AG09319 (cell line): Measurements from ENCODE around the gene PARD3.

Experiments used
- DNase-seq: peaks from one replicate; pipeline ENCODE4 v3.0.0-alpha.2; 2010; ENCODE audit warnings: low read depth; ENCODE audit errors: extremely low read depth
- TF ChIP-seq, protein P1 (sequence below): IDR thresholded peaks from 2 replicates; pipeline ENCODE4 v1.5.1; 2011; ENCODE audit warnings: low read depth, mild to moderate bottlenecking, inconsistent platforms, low read length, moderate library complexity

Gene PARD3

DNA sequence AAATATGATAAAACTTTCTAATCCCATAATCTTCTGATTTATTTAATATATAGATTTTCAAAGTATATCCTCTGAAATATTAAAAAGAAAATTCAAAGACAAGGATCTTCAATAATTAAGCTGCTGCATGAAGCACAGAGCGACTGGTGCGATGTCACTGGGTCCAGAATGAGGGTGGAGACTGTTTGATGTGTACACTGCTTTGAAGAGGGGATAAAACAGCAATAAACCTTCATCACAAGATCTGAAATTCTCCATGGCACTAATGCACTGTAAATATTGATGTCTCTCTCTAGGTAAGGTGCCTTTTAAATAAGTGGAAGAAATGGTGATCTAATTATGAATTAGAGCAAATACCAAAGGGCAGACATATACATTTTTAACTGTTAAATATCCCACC is 337.8 kb downstream of the PARD3 start:
- DNase-seq = no peak
- TF ChIP-seq, protein P1, sequence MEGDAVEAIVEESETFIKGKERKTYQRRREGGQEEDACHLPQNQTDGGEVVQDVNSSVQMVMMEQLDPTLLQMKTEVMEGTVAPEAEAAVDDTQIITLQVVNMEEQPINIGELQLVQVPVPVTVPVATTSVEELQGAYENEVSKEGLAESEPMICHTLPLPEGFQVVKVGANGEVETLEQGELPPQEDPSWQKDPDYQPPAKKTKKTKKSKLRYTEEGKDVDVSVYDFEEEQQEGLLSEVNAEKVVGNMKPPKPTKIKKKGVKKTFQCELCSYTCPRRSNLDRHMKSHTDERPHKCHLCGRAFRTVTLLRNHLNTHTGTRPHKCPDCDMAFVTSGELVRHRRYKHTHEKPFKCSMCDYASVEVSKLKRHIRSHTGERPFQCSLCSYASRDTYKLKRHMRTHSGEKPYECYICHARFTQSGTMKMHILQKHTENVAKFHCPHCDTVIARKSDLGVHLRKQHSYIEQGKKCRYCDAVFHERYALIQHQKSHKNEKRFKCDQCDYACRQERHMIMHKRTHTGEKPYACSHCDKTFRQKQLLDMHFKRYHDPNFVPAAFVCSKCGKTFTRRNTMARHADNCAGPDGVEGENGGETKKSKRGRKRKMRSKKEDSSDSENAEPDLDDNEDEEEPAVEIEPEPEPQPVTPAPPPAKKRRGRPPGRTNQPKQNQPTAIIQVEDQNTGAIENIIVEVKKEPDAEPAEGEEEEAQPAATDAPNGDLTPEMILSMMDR = no peak

DNA sequence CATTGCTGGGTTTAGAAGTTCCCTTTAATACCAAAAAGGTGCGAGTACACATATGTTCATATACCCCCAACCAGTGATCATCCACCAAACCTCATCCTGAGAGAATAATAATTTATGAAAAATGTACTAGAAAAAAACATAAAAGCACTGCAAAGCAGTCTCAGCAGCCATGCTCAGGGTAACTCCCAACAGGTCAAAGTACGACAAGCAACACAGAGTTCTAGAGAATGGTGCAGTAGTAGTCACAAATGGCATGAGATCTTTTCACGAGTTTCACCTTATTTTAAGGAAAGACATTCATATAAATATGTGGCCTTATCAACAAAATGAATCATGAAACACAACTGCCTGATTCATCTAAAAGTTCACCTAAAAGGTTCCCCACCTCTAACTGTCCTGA is 338.5 kb downstream of the PARD3 start:
- no peak for DNase-seq
- TF ChIP-seq, protein P1 = no peak

DNA sequence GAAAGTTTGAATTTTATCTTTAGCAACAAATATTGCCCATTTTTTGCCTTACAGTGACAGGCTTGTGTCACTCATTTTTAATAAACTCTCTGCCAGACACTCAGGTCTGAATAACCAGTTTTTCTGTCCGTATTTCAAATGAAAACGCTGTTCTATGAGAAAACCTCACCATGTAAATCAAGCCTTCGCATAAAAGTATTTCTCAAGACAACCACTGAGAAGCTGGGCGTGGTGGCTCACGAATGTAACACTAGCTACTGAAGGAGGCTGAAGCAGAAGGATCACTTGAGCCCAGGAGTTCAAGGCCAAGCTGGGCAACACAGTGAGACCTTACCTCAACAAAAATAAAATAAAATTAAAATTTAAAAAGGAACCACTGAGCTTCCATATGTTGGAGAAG is 339.3 kb downstream of the PARD3 start:
- DNase-seq = no peak
- TF ChIP-seq, protein P1 = no peak

DNA sequence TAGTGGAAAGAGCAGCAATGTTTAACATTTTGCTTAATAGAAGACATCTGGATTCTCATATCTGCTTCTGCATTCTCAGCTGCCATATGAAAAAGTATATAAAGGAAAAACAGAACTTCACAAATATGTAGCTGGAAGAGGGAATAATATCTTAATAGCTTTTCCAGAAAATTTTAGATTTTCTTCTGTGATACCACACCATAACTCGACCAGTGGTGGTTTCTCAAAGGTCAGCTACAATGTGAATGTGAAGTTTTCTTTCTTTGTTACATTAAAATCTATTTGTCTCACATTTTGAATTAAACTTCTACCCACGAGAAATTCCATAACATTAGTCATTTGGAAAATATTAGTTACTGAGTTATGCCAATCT is 339.8 kb downstream of the PARD3 start:
- no peak for DNase-seq

DNA sequence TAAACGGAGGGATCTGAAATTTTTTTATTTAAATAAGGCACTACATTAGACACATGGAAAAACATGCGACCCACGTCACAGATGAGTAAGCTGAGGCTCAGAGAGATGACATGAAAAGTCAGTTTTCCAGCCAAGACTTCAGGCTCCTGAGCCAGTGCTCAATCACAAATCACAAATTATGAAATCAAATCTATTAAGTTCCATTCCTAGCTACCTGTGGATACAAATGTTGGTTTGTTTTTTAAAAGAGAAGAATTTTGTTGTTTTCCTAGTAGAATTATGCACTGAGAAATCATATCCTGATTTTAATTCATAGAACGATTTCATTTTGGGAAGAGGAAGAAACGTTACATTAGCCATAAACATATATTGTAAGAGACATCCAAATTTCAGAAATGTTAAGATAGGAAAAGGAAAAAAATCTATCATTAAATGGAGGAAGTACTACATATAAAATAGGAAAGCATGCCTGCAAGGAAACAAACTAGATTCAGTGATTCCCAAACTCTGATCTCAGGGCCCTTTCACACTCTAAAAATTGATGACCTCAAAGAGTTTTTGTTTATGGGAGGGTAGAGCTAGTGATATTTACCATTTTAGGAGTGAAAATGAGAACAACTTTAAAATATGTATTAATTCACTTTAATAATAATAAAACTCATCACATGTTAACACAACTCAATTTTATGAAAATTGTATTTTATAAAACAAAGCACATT is 340.4 kb downstream of the PARD3 start:
- TF ChIP-seq, protein P1 = no peak
- no peak for DNase-seq

More for the DNA sequence above, 339.8 kb downstream of the PARD3 start:
- TF ChIP-seq, protein P1 = no peak

DNA sequence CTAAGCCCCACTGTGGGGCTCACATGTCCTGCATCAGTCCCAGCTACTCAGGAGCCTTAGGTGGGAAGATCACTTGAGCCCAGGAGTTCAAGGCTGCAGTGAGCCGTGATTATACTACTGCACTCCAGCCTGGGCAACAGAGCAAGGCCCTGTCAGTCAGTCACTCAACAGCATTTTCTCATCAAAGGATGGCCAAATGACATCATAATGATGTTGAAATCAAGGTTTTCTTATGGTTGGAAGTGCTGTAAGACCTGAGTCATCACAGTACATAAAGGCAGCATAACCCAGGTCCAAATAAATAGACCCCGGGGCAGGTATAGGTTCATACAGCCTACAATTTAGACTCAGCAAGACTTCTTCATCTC is 341.1 kb downstream of the PARD3 start:
- TF ChIP-seq, protein P1 = no peak
- no peak for DNase-seq

DNA sequence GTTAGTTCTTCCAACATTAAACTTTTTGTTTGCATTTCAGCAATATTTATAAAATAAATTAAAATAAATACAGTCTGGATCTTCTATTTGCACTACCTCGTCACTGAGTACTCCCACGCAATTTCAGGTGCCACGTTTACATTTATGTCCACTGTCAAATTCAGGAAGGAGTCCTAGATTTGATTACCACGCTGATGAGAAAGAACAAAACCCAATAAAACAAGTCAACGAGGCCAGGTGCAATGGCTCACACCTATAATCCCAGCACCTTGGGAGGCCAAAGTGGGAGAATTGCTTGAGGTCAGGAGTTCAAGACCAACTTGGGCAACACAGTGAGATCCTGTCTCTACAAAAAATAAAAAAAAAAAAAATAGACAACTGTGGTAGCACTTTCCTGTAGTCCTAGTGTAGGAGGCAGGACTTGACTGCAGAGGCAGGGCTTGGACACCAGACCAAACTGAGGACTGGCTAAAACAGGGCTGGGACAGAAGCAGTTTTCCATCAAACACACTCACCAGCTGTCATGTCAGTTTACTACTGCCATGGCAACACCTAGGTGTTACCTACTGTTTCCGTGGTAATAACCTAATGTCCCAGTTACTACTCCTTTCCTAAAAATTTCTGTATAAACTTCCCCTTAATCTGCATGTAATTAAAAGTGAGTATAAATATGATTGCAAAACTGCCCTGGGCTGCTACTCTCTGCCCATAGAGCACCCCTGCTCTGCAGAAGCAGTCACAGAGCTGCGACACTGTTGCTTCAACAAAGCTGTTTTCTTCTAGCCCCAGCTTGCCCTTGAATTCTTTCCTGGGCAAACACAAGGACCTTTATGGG is 341.7 kb downstream of the PARD3 start:
- no peak for DNase-seq
- TF ChIP-seq, protein P1 = no peak
